ENCODE results near the gene TYRO3. TPM values are rescaled to one million over a fixed set of nuclear protein-coding genes. Genes with fewer than 3 reads are reported as not detected.

TYRO3 gene
- total RNA-seq, 2 donors from 2014 or later = 5.2 to 99.6 TPM

GRCh38 chr15:41570764-41571163 lies 11.8 kb downstream of the TYRO3 start:
- no peak overlapping the region for H3K27ac ChIP-seq
- H3K4me3 ChIP-seq = no peak overlapping the region
- H3K4me1 ChIP-seq (replicated peaks) = no peaks in the 10 kb centered on the region
- no peak for DNase-seq (ENCODE audit: low spot score)
- 85% methylated on average over 3 of the region's 3 CpGs for WGBS
- no peaks in the 10 kb centered on the region for H3K9me3 ChIP-seq
- no peaks in the 10 kb centered on the region for H3K36me3 ChIP-seq
- no peaks in the 10 kb centered on the region for H3K27me3 ChIP-seq (replicated peaks; ENCODE audit: insufficient read depth)
- no peak for TF ChIP-seq POLR2AphosphoS5 (IDR thresholded peaks at IDR 0.05)
- no peak for TF ChIP-seq CTCF (IDR thresholded peaks at IDR 0.05)
- intact Hi-C loops (cut with DNase I) = no loop called here

- intact Hi-C loops (cut with DNase I) = no loop called here
These were observed 12.9 kb downstream of the TYRO3 start for GRCh38 chr15:41571948-41572347.

GRCh38 chr15:41572866-41573265 lies 13.9 kb downstream of the TYRO3 start:
- Histone ChIP-seq H3K36me3 (no peaks in the 10 kb centered on the region), H3K27ac (no peak overlapping the region), H3K4me3 (no peak overlapping the region), H3K9me3 (no peaks in the 10 kb centered on the region), H3K27me3 (replicated peaks; ENCODE audit: insufficient read depth) (no peaks in the 10 kb centered on the region), H3K4me1 (replicated peaks) (no peaks in the 10 kb centered on the region)
- WGBS = 94% methylated on average over 8 of the region's 8 CpGs
- no peak for DNase-seq (ENCODE audit: low spot score)
- no peak for TF ChIP-seq POLR2AphosphoS5 (IDR thresholded peaks at IDR 0.05)
- no peak for TF ChIP-seq CTCF (IDR thresholded peaks at IDR 0.05)
- no peak for TF ChIP-seq POLR2A (IDR thresholded peaks at IDR 0.05)
- intact Hi-C loops (cut with DNase I) = no loop called here

More at GRCh38 chr15:41571948-41572347, 12.9 kb downstream of the TYRO3 start:
- no peak overlapping the region for H3K27ac ChIP-seq
- no peak overlapping the region for H3K4me3 ChIP-seq
- no peaks in the 10 kb centered on the region for H3K36me3 ChIP-seq
- no peaks in the 10 kb centered on the region for H3K4me1 ChIP-seq (replicated peaks)
- H3K9me3 ChIP-seq = no peaks in the 10 kb centered on the region
- 90% methylated on average over 3 of the region's 3 CpGs for WGBS
- TF ChIP-seq POLR2AphosphoS5 (IDR thresholded peaks at IDR 0.05) = no peak
- TF ChIP-seq CTCF (IDR thresholded peaks at IDR 0.05) = no peak
- no peak for TF ChIP-seq POLR2A (IDR thresholded peaks at IDR 0.05)
- DNase-seq (ENCODE audit: low spot score) = no peak
- H3K27me3 ChIP-seq (replicated peaks; ENCODE audit: insufficient read depth) = no peaks in the 10 kb centered on the region

DNA sequence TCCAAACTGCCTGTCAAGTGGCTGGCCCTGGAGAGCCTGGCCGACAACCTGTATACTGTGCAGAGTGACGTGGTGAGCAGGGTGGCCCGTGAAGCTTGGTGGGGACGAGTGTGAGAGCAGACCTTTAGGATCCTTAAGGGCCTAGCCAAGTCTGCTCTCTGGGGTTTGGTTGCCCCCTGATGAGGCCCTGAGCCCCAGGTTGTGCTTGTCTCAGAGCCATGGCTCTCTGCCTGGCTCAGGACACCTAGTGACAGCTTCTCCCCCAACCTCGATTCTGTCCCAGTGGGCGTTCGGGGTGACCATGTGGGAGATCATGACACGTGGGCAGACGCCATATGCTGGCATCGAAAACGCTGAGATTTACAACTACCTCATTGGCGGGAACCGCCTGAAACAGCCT lies 14.4 kb downstream of the TYRO3 start:
- Histone ChIP-seq H3K4me3 (no peak overlapping the region), H3K4me1 (replicated peaks) (no peaks in the 10 kb centered on the region), H3K36me3 (no peaks in the 10 kb centered on the region), H3K27me3 (replicated peaks; ENCODE audit: insufficient read depth) (no peaks in the 10 kb centered on the region), H3K9me3 (no peaks in the 10 kb centered on the region), H3K27ac (no peak overlapping the region)
- TF ChIP-seq POLR2A (IDR thresholded peaks at IDR 0.05) (no peak), CTCF (IDR thresholded peaks at IDR 0.05) (no peak), POLR2AphosphoS5 (IDR thresholded peaks at IDR 0.05) (no peak)
- DNase-seq (ENCODE audit: low spot score) = no peak
- WGBS = 94% methylated on average over 13 of the region's 13 CpGs
- intact Hi-C loops (cut with DNase I) = no loop called here

- Histone ChIP-seq H3K9me3 (no peaks in the 10 kb centered on the region), H3K27ac (no peak overlapping the region), H3K4me3 (no peak overlapping the region), H3K36me3 (no peaks in the 10 kb centered on the region), H3K27me3 (replicated peaks; ENCODE audit: insufficient read depth) (no peaks in the 10 kb centered on the region), H3K4me1 (replicated peaks) (no peaks in the 10 kb centered on the region)
- TF ChIP-seq POLR2AphosphoS5 (IDR thresholded peaks at IDR 0.05) (no peak), CTCF (IDR thresholded peaks at IDR 0.05) (no peak), POLR2A (IDR thresholded peaks at IDR 0.05) (no peak)
- intact Hi-C loops (cut with DNase I) = no loop called here
- no peak for DNase-seq (ENCODE audit: low spot score)
- 80% methylated on average over 2 of the region's 2 CpGs for WGBS
These were observed 15.1 kb downstream of the TYRO3 start for GRCh38 chr15:41574158-41574557.
